GM12874 (cell line): ENCODE results near the gene BCL11B.

Experiments used
- CTCF ChIP-seq: IDR thresholded peaks from 2 replicates; pipeline ENCODE4 v1.5.1; 2011; ENCODE audit warnings: low read depth, mild to moderate bottlenecking, control low read depth, low read length, moderate library complexity; ENCODE audit not compliant: insufficient read depth

Gene BCL11B

GRCh38 chr14:99253890-99254289 lies 18.1 kb downstream of the BCL11B start:
- TF ChIP-seq CTCF: no peak

- TF ChIP-seq CTCF: no peak
These were observed 18.8 kb downstream of the BCL11B start for GRCh38 chr14:99252940-99253868.

- TF ChIP-seq CTCF: no peak
These were observed 19.5 kb downstream of the BCL11B start for GRCh38 chr14:99252443-99252939.

- no peak for TF ChIP-seq CTCF
These were observed 20.3 kb downstream of the BCL11B start for GRCh38 chr14:99251721-99252120.

GRCh38 chr14:99250636-99251208 lies 21.3 kb downstream of the BCL11B start:
- no peak for TF ChIP-seq CTCF

- no peak for TF ChIP-seq CTCF
These were observed 22.6 kb downstream of the BCL11B start for GRCh38 chr14:99249389-99249788.

GRCh38 chr14:99248761-99249171 lies 23.2 kb downstream of the BCL11B start:
- TF ChIP-seq CTCF: no peak
